HG02798 (cell line): Measurements from ENCODE around the gene ALG6.
"Not testable (repeated sequence)": the region's sequence is repeated elsewhere in the genome, so short reads cannot be mapped to it uniquely, and the experiment has no call there.

Experiments
- ATAC-seq: cut with Tn5 transposase; IDR thresholded peaks from one replicate; pipeline ENCODE4 v1.9.1; 2021; ENCODE audit warnings: mild to moderate bottlenecking; ENCODE audit not compliant: unreplicated experiment, poor library complexity

Gene ALG6

DNA sequence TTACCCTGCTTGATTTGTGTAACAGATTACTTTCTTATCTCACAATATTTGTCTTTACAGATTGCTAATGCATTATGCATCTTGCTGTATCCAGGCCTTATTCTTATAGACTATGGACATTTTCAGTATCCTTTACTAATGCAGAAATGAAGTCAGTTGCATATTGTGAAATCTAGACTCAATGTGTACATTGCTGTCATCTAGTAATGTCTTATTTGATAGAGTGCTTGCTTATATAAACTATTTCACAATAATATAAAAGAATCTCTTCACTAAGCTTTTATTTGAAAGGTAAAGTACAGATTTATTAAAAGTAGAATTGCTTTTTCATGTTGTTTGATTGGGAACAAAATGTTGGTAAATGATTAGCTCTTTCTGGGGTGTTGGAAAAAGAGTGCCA, 39.6 kb downstream of the ALG6 start:
- ATAC-seq = no peak

DNA sequence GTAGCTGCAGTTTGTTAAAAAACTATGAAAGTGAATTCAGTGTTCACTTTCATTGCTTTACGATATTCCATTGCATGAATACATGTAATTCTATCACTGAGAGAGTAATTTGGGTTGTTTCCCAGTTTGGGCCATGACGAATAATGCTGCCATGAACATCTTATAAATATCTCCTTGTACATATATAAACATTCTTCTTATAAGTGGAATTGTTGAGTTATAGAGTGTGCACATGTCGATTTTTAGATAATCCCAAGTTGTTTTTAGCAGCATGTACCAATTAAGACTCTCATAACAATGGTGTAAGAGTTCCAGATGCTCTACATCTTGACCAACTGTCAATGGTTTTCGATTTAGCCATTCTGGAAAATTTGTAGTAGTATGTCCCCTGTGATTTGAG, 40.9 kb downstream of the ALG6 start:
- no peak for ATAC-seq

DNA sequence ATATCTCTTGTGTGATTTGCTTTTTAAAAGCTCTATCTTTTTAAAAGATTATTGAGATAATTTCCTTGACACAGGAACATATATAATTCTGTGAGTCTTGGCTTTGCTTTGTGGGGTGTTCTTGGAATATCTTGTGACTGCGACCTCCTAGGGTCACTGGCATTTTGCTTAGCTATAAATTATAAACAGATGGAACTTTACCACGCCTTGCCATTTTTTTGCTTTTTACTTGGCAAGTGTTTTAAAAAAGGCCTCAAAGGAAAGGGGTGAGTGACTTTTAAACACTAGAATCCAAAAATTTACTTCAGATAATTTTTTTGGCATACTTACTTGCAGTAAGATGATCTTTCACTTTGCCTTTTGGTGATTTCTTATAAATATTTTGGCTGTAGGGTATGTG, 43.6 kb downstream of the ALG6 start:
- no peak for ATAC-seq

DNA sequence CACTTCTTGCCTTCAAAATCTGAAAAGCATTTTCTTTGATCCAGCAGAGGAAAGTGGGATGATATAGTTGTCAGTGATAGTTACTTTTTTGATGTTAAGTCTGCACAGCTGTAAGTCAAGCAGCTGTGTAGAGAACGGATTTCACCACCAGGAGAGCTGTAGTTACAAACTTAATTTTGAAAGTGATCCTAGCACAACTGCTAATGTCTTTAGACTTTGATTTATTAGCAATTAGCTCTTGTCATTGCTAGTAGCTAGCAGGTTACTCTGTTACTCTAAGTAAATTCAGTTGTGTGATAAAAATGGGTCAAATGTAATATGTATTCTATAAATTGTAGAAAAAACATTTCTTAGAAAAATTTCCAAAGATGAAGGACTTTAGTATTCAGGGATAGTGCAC, 46.0 kb downstream of the ALG6 start:
- no peak for ATAC-seq

DNA sequence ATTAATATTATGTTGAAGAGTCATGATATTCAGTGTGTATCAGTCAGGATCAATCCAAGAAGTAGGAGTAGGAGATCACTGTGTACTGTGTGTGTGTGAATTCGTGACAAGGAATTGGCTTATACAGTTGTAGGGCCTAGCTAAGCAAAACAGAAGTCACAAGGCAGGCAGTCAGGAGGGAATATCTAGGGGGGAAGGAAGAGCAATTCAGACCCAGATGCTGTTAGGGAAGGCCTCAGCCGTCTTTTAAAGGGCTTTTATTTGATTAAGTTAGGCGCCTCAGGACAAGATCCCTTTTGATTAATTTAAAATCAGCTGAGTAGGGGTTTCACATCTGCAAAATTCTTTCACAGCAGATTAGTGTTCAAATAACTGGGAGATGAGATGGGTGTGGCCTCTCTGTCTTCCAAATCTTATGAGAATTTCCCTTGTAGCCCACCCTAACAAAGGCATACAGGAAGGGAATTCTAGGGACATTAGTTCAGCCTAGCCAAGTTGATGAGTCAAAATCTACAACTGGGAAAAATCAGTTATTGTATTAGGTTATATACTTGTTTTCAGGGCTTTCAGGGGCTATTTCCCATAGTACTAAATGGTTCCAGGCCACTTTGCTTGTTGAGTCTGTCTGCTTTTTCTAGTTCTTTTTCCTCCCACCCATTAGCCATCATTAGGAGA, 47.4 kb downstream of the ALG6 start:
- no peak for ATAC-seq

DNA sequence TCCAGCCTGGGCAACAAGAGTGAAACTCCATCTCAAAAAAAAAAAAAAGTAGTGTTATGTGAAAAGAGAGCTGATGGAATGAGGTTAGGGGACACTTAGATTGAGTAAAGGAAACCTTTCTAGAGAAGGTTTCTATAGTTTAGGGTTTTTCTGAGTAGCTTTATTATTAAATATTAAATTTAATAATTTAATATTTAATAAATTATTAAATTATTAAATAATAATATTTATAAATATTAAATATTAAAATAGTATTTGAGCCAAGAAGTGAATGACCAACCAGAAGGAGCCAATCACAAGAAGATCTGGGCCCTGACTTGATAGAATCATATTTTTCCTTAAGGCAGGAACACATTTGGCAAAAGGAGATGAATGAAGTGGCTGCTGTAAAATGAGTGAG, 50.7 kb downstream of the ALG6 start:
- no peak for ATAC-seq

DNA sequence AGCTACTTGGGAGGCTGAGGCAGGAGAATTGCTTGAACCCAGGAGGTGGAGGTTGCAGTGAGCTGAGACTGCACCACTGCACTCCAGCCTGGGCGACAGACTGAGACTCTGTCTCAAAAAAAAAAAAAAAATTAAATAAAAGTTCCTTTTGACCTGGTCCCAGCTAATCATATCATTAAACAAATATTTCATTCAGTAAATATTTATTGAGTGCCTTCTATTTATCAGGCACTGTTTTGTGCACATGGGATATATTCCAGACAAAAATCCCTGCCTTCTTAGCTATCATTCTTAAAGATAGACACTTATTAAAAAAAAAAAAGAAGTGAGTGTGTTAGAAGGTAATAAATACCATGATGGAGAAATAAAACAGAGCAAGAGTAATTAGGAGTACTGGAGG, 53.3 kb downstream of the ALG6 start:
- not testable (repeated sequence) for ATAC-seq

DNA sequence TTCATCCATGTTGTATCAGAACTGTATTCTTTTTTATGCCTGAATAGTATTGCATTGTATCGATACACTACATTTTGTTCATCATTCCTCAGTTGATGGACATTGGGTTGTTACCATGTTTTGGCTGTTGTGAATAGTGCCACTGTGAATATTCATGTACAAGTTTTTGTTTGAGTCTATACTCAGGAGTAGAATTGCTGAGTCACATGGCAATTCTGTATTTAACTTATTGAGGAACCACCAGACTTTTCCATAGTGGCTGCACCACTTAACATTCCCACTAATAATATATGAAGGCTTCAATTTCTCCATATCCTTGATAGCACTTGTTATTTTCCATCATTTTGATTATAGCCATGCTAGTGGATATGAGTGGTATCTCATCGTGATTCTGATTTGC, 56.2 kb downstream of the ALG6 start:
- ATAC-seq = no peak

DNA sequence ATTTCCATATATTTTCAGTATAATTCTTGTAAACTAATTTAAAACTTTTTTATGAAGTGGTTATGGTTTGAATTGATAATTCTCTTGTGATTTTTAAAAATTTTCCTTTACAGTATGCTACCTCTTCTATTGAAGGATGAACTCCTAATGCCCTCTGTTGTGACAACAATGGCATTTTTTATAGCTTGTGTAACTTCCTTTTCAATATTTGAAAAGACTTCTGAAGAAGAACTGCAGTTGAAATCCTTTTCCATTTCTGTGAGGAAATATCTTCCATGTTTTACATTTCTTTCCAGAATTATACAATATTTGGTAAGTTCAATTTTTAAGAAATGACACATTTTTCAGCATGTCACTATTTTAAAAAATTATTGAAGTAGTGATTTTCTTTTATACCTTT, 61.4 kb downstream of the ALG6 start:
- no peak for ATAC-seq

DNA sequence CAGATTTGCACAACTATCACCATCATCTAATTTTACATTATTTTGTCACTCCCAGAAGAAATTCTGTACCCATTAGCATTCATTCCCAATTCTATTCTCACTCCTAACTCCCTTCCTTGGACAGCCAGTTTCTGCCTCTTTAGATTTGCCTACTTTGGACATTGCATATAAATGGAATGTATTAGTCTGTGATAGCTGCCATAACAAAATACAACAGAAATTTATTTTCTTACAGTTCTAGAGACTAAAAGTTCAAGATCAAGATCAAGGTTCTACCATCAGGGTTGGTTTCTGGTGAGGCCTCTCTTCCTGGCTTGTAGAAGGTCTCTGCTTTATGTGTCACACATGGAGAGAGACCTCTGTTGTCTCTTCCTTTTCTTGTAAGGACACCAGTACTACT, 61.9 kb downstream of the ALG6 start:
- ATAC-seq = no peak

DNA sequence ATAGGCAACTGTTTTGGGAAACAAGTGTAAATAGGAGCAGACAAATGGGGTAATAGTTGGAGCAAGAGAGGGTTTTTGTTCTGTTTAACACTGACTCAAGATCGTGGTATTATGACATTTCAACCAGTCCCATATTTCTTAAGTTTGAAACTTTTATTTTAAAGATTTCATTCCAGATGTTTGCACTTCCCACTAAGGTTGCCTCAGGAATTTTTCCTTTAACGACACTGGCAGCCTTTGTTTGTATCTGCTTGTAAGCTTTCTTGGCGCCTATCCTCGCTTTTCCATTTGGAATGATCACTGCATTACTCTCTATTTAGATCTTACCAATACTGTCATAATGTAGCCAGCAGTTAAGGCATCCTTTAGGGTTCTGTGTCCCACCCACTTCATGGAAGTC, 67.7 kb downstream of the ALG6 start:
- ATAC-seq = no peak

DNA sequence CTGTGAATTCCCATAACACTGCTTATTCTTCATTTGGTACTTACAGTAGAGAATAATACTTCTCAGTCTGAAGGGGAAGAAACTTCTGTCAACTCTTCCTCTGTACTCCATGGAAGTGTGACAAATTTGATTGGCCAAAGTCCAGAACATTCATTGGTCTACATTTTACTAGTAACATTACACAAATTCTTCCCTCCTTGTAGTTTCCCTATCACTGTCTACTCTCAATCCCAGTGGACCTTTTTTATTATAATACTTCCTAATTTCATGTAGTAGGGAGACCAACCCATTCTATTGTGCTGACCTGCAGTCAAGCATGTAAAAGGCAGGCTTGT, 74.7 kb downstream of the ALG6 start:
- no peak for ATAC-seq

DNA sequence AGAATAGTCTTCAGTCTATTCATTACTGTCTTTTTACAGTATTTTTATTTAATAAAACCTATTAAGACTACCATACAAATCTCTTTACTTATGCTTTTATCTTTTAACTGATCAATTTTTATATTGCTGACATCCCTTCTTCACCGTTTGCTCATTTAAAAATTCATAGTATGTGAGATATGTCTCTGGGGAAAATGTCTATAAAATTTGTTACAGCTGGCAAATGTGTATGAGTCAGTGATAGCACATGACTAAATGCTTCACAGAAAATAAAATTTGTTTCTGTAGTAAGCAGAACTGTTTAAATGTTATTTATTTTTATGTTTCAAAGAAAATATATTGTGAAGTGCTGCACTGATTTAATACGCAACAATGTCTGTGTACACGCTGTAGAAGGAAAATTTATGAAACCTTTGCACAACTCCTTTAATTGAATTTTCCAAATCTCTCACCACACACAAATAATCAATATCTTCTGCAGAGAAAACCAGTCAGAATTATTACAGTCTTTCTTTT, 81.4 kb downstream of the ALG6 start:
- ATAC-seq = no peak

DNA sequence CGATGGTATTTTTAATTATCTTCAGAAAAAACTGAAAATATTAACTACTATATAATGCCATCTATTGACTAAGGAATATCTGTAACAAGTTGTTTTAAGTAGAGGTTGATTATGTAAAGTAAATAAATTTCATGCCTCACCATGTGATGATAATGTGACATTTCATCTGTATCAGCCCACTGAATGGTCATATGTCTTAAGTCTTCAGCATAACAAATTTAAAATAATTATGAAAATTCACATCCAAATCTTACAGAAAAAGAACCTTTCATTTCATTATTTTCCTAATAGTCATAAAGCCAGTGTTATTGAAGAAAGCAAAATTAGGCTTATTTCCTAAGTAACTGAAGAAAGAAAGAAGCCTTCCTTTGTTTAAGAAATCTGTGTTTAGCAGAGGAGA, 83.0 kb downstream of the ALG6 start:
- ATAC-seq = no peak

DNA sequence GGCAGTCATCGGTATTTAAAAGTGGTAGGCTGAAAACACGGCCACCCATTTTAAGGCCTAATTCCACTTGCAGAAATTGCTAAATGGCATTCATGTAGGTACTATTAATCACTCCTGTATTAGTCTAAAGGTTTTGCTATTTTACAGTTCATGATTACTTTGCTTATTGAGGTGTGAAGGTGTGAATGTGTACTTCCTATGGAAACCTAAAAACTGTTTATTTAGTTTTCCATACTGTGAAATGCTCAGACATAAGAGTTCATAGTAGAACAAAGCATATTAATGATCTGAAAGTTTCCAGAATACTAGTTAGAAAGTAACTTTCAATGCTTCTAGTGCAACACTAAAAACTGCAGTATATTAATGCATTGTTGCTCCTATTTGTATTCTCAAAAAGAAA, 85.8 kb downstream of the ALG6 start:
- ATAC-seq = no peak

DNA sequence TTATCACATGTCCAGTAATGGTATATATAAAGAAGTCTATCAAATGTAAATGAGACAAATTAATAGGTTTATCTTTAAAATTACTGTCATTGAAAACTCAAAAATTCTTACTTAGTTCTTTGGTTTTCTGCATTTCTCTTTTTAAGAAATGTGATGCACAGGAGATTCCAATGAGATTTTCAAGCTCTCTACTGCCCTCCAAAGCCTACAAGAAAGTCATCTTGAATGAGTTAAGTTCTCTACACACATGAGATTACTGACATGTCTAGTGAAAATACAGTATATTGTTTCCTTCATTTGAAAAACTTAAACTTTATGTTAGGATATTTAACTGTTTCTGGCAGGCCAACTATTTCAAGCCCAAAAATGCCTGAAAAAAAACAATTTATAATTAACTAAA, 86.8 kb downstream of the ALG6 start:
- no peak for ATAC-seq

DNA sequence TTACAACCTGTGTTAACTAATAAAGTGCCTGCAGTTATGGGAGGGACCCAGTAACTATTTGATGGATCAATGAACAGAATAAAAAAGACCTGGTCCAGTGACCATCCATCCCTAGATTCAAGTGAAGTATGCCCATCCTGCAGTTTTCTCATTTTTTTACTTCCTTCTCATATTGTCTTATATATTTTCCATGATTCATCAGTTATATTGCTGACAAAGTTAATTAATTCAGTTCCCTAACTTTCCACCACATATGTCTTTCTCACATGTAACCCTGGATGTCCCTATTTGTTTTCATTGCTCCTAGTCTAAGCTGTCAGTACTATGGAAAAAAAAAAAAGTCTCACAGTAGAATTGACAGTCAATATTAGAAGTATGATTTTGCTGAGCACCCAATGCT, 91.3 kb downstream of the ALG6 start:
- no peak for ATAC-seq

DNA sequence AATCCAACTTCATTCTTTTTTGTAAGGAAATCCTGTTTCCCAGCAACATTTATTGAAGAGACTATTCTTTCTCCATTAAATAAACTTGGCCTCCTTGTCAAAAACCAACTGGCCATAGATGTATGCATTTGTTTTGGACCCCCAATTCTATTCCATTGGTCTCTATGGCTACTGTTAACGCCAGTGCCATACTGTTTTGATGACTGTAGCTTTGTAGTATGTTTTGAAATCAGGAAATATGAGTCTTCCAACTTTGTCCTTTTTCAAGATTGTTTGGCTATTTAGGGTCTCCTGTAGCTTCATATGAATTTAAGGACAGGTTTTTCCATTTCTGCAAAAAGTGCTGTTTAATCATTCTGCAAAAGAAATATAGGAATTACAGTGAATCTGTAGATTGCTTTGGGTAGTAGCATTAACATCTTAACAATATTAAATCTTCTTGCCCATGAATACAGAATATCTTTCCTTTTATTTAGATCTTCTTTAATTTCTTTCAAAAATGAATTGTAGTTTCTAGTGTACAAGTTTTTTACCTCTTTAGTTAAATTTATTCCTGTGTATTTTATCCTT, 94.3 kb downstream of the ALG6 start:
- ATAC-seq = no peak

DNA sequence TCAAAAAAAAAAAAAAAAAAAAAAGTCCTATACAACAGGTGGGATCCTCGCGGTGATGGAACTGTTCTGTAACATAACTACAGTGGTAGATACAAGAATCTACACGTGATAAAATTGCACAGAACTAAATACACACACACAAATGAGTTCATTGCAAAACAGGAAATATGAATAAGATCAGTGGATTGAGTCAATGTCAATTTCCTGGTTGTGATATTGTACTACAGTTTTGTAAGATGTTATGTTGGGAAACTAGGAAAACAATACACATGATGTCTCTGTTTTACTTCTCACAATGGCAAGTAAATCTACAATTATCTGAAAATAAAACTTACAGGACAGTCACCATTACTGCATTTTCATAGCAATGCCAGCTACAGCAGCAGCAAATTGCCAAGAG, 95.8 kb downstream of the ALG6 start:
- no peak for ATAC-seq

DNA sequence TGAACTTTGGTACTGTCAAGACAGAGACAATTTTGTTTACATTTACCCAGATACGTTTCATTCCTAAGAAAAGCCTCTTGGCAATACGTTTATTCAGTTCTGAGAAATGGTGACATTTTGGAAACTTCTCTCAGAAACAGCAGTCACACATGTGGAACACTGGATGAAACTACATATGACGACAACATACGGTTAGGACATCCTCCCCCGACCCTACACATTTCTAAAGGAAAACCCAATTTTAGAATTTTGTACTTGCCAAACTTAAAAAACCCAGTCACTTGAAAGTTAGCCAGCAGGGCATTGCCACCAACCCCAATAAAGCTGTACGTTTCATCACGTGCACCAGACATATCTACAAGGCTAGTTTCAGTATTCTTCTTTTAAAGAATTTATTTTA, 98.8 kb downstream of the ALG6 start:
- no peak for ATAC-seq

DNA sequence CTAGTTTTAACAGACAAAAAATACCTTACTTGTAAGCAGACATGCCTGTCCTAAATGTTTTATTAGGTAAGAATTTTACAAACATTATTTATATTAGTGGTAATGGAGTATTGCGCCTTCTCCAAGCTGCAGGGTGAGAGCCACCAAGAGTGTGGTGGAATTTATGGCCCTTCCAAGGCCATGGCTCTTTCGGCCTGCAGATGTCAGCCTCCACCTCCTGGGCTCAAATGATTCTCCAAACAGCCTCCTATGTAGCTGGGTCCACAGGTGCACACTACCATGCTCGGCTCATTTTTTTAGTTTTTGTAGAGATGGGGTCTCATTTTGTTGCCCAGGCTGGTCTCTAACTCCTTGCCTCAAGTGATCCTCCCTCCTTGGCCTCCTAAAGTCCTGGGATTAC, 99.3 kb downstream of the ALG6 start:
- no peak for ATAC-seq

DNA sequence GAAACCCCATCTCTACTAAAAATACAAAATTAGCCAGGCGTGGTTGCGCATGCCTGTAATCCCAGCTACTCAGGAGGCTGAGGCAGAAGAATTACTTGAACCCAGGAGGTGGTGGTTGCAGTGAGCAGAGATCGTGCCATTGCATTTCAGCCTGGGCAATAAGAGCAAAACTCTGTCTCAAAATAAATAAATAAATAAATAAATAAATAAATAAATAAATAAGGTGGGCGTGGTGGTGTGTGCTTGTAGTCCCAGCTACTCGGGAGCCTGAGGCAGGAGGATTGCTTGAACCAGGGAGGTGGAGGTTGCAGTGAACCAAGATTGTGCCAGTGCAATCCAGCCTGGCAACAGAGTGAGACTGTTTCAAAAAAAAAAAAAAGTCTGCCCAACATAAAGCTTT, 101.3 kb downstream of the ALG6 start:
- not testable (repeated sequence) for ATAC-seq

DNA sequence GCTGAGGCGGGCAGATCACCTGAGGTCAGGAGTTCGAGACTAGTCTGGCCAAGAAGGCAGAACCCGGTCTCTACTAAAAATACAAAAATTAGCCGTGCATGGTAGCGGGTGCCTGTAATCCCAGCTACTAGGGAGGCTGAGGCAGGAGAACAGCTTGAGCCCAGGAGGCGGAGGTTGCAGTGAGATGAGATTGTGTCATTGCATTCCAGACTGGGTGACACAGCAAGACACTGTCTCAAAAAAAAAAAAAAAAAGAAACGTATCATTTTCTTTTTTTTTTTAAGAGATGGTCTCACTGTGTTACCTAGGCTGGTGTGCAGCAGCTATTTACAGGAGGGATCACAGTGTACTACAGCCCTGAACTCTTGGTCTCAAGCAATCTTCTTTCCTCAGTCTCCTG, 108.3 kb downstream of the ALG6 start:
- no peak for ATAC-seq
